RWPE2 (cell line): Measurements from ENCODE around the gene NID2.

Experiments used
- ATAC-seq: fragments of 200-7000 bp; cut with Tn5 transposase; 3 replicates; pipeline ENCODE4 v1.9.1; 2021; ENCODE audit warnings: low read depth
- DNase-seq: peaks from one replicate; pipeline ENCODE4 v3.0.0-alpha.2; 2020; ENCODE audit warnings: low spot score
- H3K27ac ChIP-seq: fragments of 450-650 bp; 2 replicates; pipeline ENCODE4 v1.5.1; 2017; ENCODE audit warnings: mild to moderate bottlenecking; ENCODE audit not compliant: poor library complexity, severe bottlenecking
- H3K27me3 ChIP-seq: fragments of 250-450 bp; sonication (Bioruptor Pico); 2 replicates; pipeline ENCODE4 v1.5.1; 2021; ENCODE audit warnings: mild to moderate bottlenecking, moderate library complexity; ENCODE audit not compliant: insufficient read depth, poor library complexity, severe bottlenecking
- H3K36me3 ChIP-seq: fragments of 250-450 bp; sonication (Bioruptor Pico); 2 replicates; pipeline ENCODE4 v1.5.1; 2020; ENCODE audit warnings: low read depth, mild to moderate bottlenecking, moderate library complexity
- H3K4me1 ChIP-seq: fragments of 250-450 bp; sonication (Bioruptor Pico); 2 replicates; pipeline ENCODE4 v1.5.1; 2021; ENCODE audit warnings: mild to moderate bottlenecking, moderate library complexity; ENCODE audit not compliant: insufficient read depth, poor library complexity, severe bottlenecking
- H3K4me3 ChIP-seq: fragments of 250-450 bp; sonication (Bioruptor Pico); 2 replicates; pipeline ENCODE4 v1.5.1; 2021; ENCODE audit warnings: mild to moderate bottlenecking, moderate library complexity; ENCODE audit not compliant: severe bottlenecking
- H3K9me3 ChIP-seq: fragments of 250-450 bp; sonication (Bioruptor Pico); 2 replicates; pipeline ENCODE4 v1.5.1; 2021; ENCODE audit warnings: mild to moderate bottlenecking, moderate library complexity; ENCODE audit not compliant: severe bottlenecking
- CTCF ChIP-seq: fragments of 450-650 bp; IDR thresholded peaks from one replicate; pipeline ENCODE4 v1.5.1; 2017; ENCODE audit warnings: mild to moderate bottlenecking, moderate library complexity; ENCODE audit not compliant: poor library complexity, severe bottlenecking

NID2 gene

GRCh38 chr14:52000019-52000582, 68.8 kb downstream of the NID2 start:
- no peak for DNase-seq
- no peak for TF ChIP-seq CTCF
- no peak overlapping the region for H3K4me3 ChIP-seq
- peaks cover 100% of the 10 kb centered on the region for H3K36me3 ChIP-seq
- H3K4me1 ChIP-seq: no peaks in the 10 kb centered on the region
- no peak overlapping the region for H3K27ac ChIP-seq
- no peaks in the 10 kb centered on the region for H3K27me3 ChIP-seq
- no peak for ATAC-seq
- H3K9me3 ChIP-seq: no peaks in the 10 kb centered on the region

- no peak overlapping the region for H3K27ac ChIP-seq
These were observed 69.8 kb downstream of the NID2 start for GRCh38 chr14:51999084-51999483.

GRCh38 chr14:51998348-51998747, 70.5 kb downstream of the NID2 start:
- no peaks in the 10 kb centered on the region for H3K4me1 ChIP-seq

More at GRCh38 chr14:51999084-51999483, 69.8 kb downstream of the NID2 start:
- Histone ChIP-seq H3K9me3 (no peaks in the 10 kb centered on the region), H3K27me3 (no peaks in the 10 kb centered on the region), H3K36me3 (peaks cover 100% of the 10 kb centered on the region), H3K4me3 (no peak overlapping the region), H3K4me1 (no peaks in the 10 kb centered on the region)
- ATAC-seq (no peak), DNase-seq (no peak)
- TF ChIP-seq CTCF: no peak

GRCh38 chr14:51996148-51996746, 72.6 kb downstream of the NID2 start:
- no peak overlapping the region for H3K4me3 ChIP-seq
- peaks cover 100% of the 10 kb centered on the region for H3K36me3 ChIP-seq
- DNase-seq: no peak
- H3K9me3 ChIP-seq: no peaks in the 10 kb centered on the region
- H3K27ac ChIP-seq: no peak overlapping the region
- H3K27me3 ChIP-seq: no peaks in the 10 kb centered on the region
- H3K4me1 ChIP-seq: no peaks in the 10 kb centered on the region
- peak; percentile 92 for TF ChIP-seq CTCF
- no peak for ATAC-seq

More at GRCh38 chr14:51998348-51998747, 70.5 kb downstream of the NID2 start:
- Histone ChIP-seq H3K27ac (no peak overlapping the region), H3K9me3 (no peaks in the 10 kb centered on the region), H3K4me3 (no peak overlapping the region), H3K36me3 (peaks cover 100% of the 10 kb centered on the region), H3K27me3 (no peaks in the 10 kb centered on the region)
- no peak for TF ChIP-seq CTCF
- DNase-seq: no peak
- ATAC-seq: no peak

GRCh38 chr14:51993285-51993920, 75.5 kb downstream of the NID2 start:
- DNase-seq (no peak), ATAC-seq (no peak)
- H3K27me3 ChIP-seq: no peaks in the 10 kb centered on the region
- no peak overlapping the region for H3K27ac ChIP-seq
- TF ChIP-seq CTCF: no peak
- H3K4me3 ChIP-seq: no peak overlapping the region
- peaks cover 9% of the 10 kb centered on the region for H3K4me1 ChIP-seq
- no peaks in the 10 kb centered on the region for H3K9me3 ChIP-seq
- H3K36me3 ChIP-seq: peaks cover 79% of the 10 kb centered on the region
